Transverse colon (tissue), 4 donors: ENCODE results near the gene SOX4. TPM values are rescaled to one million over a fixed set of nuclear protein-coding genes. Genes with fewer than 3 reads are reported as not detected.

Experiments
- DNase-seq: peaks from one replicate; pipeline ENCODE4 v3.0.0-alpha.2; 2019
- H3K27ac ChIP-seq, 4 donors: fragments of 200-600 bp; sonication (generic); 2 replicates each; pipeline ENCODE4 v1.5.1; 2016 to 2018; ENCODE audit warnings: inconsistent platforms in 4 of 4
- H3K27me3 ChIP-seq: fragments of 200-600 bp; sonication (generic); 2 replicates; pipeline ENCODE4 v1.5.1; 2017; ENCODE audit warnings: inconsistent platforms
- H3K36me3 ChIP-seq, 4 donors: fragments of 200-600 bp; sonication (generic); 2 replicates each; pipeline ENCODE4 v1.5.1; 2017 to 2019; ENCODE audit warnings: inconsistent platforms in 4 of 4
- H3K4me1 ChIP-seq, 4 donors: fragments of 200-600 bp; sonication (generic); 2 replicates each; pipeline ENCODE4 v1.5.1; 2017 to 2020; ENCODE audit warnings: inconsistent platforms in 4 of 4
- H3K4me3 ChIP-seq, 4 donors: fragments of 200-600 bp; sonication (generic); 1 replicate in 1 of 4; 2 replicates in 3 of 4; pipeline versions ENCODE4 v1.5.1 to v1.6.1; 2017 to 2019; ENCODE audit warnings: inconsistent platforms in 4 of 4
- H3K9me3 ChIP-seq, 2 donors: fragments of 200-600 bp; sonication (generic); 2 replicates each; pipeline ENCODE4 v1.5.1; 2017 to 2019; ENCODE audit warnings: inconsistent platforms in 2 of 2
- CTCF ChIP-seq, 5 experiments: fragments of 200-600 bp in 3 of 5; fragments of 450-650 bp in 2 of 5; sonication (generic) in 3 of 5; IDR thresholded peaks; 1 replicate in 2 of 5; 2 replicates in 3 of 5; pipeline ENCODE4 v1.5.1; 2016 to 2017; ENCODE audit warnings: antibody characterized with exemption in 5 of 5, inconsistent platforms in 3 of 5, mild to moderate bottlenecking in 2 of 5, moderate library complexity in 1 of 5
- EP300 ChIP-seq: sonication (generic); formaldehyde crosslinking; IDR thresholded peaks from one replicate; pipeline ENCODE4 v1.6.1; 2017; ENCODE audit warnings: antibody characterized with exemption, low read depth
- POLR2A ChIP-seq: fragments of 450-650 bp; IDR thresholded peaks from one replicate; pipeline ENCODE4 v1.6.1; 2016; ENCODE audit warnings: antibody characterized with exemption, mild to moderate bottlenecking, moderate library complexity
- POLR2AphosphoS5 ChIP-seq, 3 donors: sonication (generic); formaldehyde crosslinking; IDR thresholded peaks; one replicate each; pipeline ENCODE4 v1.6.1; 2016; ENCODE audit warnings: antibody characterized with exemption in 3 of 3
- WGBS, 2 donors: methylation state at CpG; one replicate each; pipeline ENCODE4 v1.1.5; 2018; ENCODE audit warnings: low coverage in 1 of 2; 5-methylcytosine and 5-hydroxymethylcytosine counted together
- in situ Hi-C, 4 donors: fragments of 200-750 bp; cut with MboI; loops; one replicate each; pipeline versions ENCODE4 v1.15.0 to v1.15.1; 2017; ENCODE audit warnings: low sequenced_read_pairs in 3 of 4, low pct_ligation_motif_present in 1 of 4, low pct_unique_long_range_greater_than_20kb in 1 of 4
- intact Hi-C: fragments of 100-400 bp; cut with DNase I; formaldehyde crosslinking; loops from one replicate; pipeline ENCODE4 v1.15.1; 2023; ENCODE audit warnings: low total_unique reads
- total RNA-seq, 4 donors: library from RNA; depleted of rRNA; stranded (reverse); fragments of >200 nt; gene quantifications; one replicate each; pipeline ENCODE4 v1.1.0, GENCODE V29; 2016

Gene SOX4
- total RNA-seq, 4 donors from 2014 or later = 7.5 to 25.3 (median 12.9) TPM

- DNase-seq = no peak
These were observed 10.5 kb downstream of the SOX4 start for GRCh38 chr6:21604081-21604480.

GRCh38 chr6:21605166-21605565 lies 11.6 kb downstream of the SOX4 start:
- Histone ChIP-seq H3K9me3 (no peaks in the 10 kb centered on the region), H3K27ac (no peak overlapping the region), H3K36me3 (no peaks in the 10 kb centered on the region), H3K27me3 (no peaks in the 10 kb centered on the region), H3K4me1 (no peaks in the 10 kb centered on the region), H3K4me3 (no peak overlapping the region)
- TF ChIP-seq POLR2AphosphoS5 (IDR thresholded peaks at IDR 0.05) (no peak), CTCF (IDR thresholded peaks at IDR 0.05) (no peak), POLR2A (no peak), EP300 (no peak)
- DNase-seq = no peak
- 86 to 92% methylated on average over 4 of the region's 4 CpGs for WGBS, 2 donors
- intact Hi-C loops (no loop called here), in situ Hi-C loops (no loop called here)

More at GRCh38 chr6:21604081-21604480, 10.5 kb downstream of the SOX4 start:
- Histone ChIP-seq H3K4me1 (peaks cover 0 to 4% (median 2%) of the 10 kb centered on the region in 4 donors), H3K36me3 (no peaks in the 10 kb centered on the region), H3K27ac (no peak overlapping the region), H3K4me3 (no peak overlapping the region), H3K9me3 (no peaks in the 10 kb centered on the region), H3K27me3 (no peaks in the 10 kb centered on the region)
- in situ Hi-C loops = no loop called here
- WGBS, 2 donors = 63 to 79% methylated on average over 3 of the region's 3 CpGs
- intact Hi-C loops = no loop called here
- TF ChIP-seq EP300 (no peak), POLR2A (no peak)

GRCh38 chr6:21608601-21609000 lies 15.1 kb downstream of the SOX4 start:
- TF ChIP-seq POLR2A = no peak
- no peak for TF ChIP-seq EP300
- TF ChIP-seq POLR2AphosphoS5 (IDR thresholded peaks at IDR 0.05) = no peak
- no peak for TF ChIP-seq CTCF (IDR thresholded peaks at IDR 0.05)
- in situ Hi-C loops = no loop called here

GRCh38 chr6:21609881-21610329 lies 16.4 kb downstream of the SOX4 start:
- 94% methylated on average over 28 of the region's 28 CpGs; no CpG with 5 or more reads in 1 of the 2 donors for WGBS, 2 donors

More at GRCh38 chr6:21608601-21609000, 15.1 kb downstream of the SOX4 start:
- WGBS, 2 donors = 87 to 88% methylated on average over 9 to 10 of the region's 10 CpGs
- Histone ChIP-seq H3K4me3 (no peak overlapping the region), H3K36me3 (no peaks in the 10 kb centered on the region), H3K9me3 (no peaks in the 10 kb centered on the region), H3K27ac (no peak overlapping the region), H3K4me1 (no peaks in the 10 kb centered on the region), H3K27me3 (no peaks in the 10 kb centered on the region)
- DNase-seq = no peak
- intact Hi-C loops = no loop called here

More at GRCh38 chr6:21609881-21610329, 16.4 kb downstream of the SOX4 start:
- H3K27me3 ChIP-seq = no peaks in the 10 kb centered on the region
- no peaks in the 10 kb centered on the region for H3K36me3 ChIP-seq
- H3K9me3 ChIP-seq = no peaks in the 10 kb centered on the region
- H3K4me3 ChIP-seq = no peak overlapping the region
- no peak overlapping the region for H3K27ac ChIP-seq
- intact Hi-C loops = no loop called here
- in situ Hi-C loops = no loop called here
- no peak for DNase-seq
- H3K4me1 ChIP-seq = no peaks in the 10 kb centered on the region
- TF ChIP-seq CTCF (IDR thresholded peaks at IDR 0.05) = no peak
- no peak for TF ChIP-seq EP300
- TF ChIP-seq POLR2A = no peak
- no peak for TF ChIP-seq POLR2AphosphoS5 (IDR thresholded peaks at IDR 0.05)
